Hematopoietic multipotent progenitor cell treated with erythropoietin and hydrocortisone succinate and interleukin-3 and kit ligand, for 17 days (in vitro differentiated cells): Measurements from ENCODE around the gene ANKRD24.
"Not testable (repeated sequence)": the region's sequence is repeated elsewhere in the genome, so short reads cannot be mapped to it uniquely, and the experiment has no call there.

Experiments
- DNase-seq: peaks from one replicate; pipeline ENCODE4 v3.0.0-alpha.2; 2015; ENCODE audit warnings: low spot score

ANKRD24 gene

DNA sequence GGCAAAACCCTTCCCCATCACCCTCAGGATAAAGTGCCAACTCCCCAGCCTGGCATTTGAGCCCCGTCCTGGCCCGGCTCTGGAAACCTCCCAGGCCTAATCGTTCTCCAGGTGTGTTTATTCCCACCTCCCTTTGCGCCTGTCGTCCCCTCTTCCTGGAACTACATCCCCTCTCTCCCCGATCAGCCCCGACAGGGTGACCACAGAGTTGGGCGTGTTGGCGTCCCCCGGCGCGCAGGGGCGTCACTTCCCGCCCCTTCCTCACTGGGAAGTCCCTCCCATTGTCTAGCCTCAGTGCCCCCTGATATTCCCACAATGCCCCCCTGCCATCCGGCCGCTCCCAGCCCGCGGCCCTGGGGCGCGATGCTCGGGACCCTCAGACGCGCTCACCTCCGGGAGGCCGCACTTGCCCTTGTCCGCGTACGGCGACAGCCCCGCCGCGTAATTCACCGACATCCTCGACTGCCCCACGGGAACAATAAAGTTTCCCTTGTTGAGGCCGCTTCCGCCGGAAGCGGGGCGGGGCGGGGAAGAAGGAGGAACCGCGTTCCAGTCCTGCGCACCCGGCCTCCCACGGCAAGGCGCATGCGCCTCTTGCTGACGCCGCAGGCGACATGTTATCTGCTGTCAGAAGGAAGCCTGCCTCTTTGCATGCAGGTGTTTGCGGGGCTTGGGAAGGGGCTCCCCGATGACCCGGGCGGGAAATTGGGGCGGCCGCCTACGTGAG is at the start of gene ANKRD24, which contains the start of gene SIRT6:
ANKRD24 (plus strand) TSS at position 606 of the 727 bp plus-strand sequence. CDS start 3,737 bp downstream, outside the sequence.
SIRT6 (minus strand) TSS at position 480 of the 727 bp plus-strand sequence; CDS start at position 456, 24 bp downstream.
- DNase-seq, result peak; percentile 95

DNA sequence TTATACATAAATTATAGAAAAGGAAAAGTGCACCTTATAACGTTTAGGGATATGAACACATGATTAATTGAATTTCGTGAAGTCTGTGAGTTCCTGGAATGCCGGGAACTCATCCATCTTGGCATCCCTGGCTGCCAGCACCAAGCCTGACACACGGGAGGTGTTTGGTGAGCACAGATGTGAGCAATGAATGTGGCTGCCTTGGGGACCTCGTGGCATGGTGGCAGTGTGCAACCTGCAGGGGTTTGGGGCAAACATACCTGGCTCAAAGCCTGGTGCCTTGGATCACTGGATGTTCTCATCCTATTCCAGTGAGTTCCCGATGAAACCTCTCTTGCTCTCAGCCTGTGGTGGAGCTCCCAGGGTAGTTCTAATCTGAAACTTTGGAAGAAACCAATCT is 48.1 kb upstream of the ANKRD24 start:
- no peak for DNase-seq

DNA sequence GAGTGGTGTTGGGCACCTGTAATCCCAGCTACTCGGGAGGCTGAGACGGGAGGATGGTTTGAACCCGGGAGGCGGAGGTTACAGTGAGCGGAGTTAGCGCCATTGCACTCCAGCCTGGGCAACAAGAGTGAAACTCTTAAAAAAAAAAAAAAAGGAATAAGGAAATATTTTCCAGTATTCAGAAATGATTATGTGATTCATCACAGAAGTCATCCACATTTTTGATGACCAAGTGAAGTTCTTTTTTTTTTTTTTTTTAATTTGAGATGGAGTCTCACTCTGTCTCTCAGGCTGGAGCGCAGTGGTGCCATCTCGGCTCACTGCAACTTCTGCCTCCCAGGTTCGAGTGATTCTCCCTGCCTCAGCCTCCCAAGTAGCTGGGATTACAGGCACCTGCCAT is 47.1 kb upstream of the ANKRD24 start:
- not testable (repeated sequence) for DNase-seq

DNA sequence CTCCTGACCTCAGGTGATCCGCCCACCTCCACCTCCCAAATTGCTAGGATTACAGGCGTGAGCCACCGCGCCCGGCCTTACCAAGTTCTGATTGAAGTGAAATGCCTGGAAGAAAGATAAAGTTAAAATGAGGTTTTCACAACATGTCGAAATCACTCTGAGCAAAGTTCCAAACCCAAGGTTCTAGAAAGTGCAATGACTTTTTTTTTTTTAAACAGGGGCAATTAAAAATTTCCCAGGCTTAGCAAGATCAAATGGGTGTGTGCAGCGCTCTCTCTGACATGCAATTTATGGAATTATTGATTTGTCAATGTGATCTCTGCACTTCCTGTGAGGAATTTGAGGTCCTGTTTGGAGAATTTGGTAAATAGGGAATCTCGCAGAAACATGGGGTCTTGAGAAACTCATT is 45.8 kb upstream of the ANKRD24 start:
- no peak for DNase-seq

DNA sequence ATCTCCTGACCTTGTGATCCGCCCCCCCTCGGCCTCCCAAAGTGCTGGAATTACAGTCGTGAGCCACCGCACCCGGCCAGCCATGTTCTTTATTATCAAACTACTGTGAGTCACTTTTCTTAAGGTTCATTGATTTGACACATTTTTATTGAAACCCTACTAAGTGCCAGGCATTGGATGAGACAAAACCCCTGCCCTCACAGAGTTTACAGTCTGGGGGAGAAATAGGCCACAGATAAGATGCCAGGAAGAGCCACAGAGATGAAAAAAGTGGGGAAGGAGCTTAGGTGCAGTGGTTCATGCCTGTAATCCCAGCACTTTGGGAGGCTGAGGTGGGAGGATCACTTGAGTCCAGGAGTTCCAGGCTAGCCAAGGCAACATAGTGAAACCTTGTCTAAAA is 44.0 kb upstream of the ANKRD24 start:
- DNase-seq, result no peak

DNA sequence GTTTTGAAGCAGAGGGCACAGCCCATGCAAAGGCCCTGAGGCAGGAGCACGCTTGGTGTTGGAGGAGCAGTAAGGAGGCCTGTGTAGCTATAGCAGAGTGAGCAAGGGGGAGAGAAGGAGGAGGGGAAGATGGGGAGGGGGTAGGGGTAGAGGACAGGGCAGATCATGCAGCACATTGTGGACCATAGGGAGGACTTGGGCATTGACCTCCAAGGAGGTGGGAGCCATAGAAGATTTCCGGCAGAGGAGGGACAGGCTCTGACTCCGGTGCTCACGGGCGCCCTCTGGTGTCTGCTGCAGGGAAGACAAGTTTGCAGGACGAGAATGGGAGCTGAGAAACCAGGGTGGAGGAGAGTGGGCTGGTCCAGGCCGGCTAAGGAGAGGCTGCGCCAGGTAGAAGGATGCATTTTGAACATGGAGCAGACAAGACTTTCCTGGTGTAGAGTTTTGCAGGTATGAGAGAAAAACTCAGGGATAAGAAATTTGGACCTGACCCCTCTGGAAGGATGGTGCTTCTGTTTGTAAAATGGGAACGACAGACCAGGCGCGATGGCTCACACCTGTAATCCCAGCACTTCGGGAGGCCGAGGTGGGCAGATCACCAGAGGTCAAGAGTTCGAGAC is 42.8 kb upstream of the ANKRD24 start:
- peak; percentile 90 for DNase-seq

DNA sequence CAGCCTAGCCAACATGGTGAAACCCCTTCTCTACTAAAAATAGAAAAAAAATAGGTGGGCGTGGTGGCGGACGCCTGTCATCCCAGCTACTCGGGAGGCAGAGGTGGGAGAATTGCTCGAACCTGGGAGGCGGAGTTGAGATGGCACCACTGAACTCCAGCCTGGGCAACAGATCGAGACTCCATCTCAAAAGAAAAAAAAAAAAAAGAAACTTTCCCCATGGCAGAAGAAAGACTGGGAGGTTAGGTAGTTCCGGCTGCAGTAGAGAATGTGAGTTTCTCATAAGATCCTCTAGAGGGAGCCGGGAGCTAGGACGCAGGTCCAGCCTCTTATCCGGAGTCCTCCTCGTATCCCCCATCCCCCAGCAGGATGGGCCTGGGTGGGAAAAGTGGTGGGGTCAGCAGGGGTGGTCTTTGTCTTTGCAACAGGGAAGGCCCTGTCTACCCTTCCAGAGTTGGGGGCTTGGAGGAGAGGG is 42.2 kb upstream of the ANKRD24 start:
- peak; percentile 66 for DNase-seq

DNA sequence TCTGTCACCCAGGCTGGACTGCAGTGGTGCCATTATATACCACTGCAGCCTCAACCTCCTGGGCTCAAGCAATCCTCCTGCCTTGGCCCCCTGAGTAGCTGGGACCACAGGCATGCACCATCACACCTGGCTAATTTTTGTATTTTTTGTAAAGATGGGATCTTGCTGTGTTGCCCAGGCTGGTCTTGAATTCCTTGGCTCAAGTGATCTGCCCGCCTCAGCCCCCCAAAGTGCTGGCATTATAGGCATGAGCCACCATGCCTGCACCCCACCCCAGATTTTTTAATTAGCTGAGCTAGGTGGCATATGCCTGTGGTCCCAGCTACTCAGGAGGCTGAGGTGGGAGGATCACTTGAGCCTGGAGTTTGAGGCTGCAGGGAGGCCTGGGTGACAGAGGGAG is 39.6 kb upstream of the ANKRD24 start:
- DNase-seq, result not testable (repeated sequence)

DNA sequence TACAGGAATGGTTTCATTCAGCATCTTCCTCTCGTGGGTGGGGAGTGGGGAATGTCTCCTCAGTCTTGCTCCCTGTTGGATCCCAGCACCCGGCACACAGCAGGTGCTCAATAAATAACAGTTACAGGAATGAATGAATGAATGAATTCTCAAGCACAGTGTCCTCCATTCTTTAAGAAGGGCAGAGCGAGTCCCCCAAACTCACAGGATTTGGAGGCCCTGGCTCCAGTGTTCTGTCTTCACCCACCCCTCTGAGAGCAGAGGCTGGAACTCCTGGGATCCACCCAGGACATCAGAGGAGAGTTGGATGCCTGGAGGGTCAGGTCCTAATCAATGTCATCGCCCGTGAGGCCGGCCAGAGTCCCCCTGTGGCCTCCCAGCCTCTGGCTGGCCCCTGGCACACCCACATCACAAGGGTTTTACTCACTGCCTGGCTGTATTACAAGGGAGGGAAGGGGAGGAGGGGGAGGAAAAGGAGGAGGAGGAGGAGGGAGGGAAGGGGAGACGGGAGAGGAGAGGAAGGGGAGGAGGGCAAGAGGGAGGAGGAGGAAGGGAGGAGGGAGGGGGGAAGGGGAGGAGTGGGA is 37.7 kb upstream of the ANKRD24 start:
- DNase-seq, result no peak

DNA sequence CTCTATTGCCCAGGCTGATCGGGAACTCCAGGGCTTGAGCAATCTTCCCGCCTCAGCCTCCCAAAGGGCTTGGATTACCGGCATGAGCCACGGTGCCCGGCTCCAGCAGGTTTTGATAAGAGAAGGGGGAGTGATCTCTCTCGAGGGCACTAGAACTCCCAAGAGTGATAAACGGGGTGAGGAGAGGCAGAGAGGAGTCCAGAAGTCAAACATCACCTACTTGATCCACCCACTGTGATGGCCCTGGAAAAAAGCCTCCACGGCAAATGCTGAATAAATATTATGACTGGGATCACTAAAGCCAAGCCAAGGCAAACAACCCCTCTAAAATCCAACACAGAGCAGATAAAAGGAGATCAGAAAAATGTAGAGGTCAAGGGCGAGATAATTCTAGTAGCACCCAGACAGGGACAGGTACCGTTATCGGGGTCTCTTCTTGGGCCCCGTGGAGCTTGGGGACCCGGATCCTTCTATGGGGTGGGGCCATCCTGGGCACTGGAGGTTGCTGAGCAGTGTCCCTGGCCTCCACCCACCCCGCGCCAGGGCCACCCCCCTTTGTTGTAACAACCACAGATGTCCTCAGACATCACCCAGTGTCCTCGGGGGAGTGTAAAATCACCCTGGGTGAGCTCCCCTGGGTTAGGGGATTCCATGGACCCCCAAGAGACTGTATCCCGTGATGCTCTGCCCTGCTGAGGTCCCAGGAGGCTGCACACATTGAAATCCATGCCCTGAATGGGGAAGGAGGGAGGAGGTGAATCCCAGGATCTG is 32.8 kb upstream of the ANKRD24 start:
- DNase-seq, result no peak

DNA sequence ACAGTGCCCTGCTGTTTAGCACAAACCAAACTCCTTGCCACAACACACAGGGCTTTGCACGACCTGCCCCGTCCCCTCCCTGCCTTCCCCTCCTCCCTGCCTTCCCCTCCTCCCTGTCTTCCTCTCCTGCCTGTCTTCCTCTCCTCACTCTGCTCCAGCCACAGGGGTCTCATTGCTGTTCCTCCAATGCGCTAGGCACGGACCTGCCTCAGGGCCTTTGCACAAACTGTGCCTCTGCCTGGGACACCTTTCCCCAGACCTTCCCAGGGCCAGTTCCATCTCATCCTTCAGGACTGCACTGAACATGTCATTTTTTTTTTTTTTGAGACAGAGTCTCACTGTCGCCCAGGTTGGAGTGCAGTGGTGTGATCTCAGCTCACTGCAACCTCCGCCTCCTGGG is 30.9 kb upstream of the ANKRD24 start:
- DNase-seq, result no peak

DNA sequence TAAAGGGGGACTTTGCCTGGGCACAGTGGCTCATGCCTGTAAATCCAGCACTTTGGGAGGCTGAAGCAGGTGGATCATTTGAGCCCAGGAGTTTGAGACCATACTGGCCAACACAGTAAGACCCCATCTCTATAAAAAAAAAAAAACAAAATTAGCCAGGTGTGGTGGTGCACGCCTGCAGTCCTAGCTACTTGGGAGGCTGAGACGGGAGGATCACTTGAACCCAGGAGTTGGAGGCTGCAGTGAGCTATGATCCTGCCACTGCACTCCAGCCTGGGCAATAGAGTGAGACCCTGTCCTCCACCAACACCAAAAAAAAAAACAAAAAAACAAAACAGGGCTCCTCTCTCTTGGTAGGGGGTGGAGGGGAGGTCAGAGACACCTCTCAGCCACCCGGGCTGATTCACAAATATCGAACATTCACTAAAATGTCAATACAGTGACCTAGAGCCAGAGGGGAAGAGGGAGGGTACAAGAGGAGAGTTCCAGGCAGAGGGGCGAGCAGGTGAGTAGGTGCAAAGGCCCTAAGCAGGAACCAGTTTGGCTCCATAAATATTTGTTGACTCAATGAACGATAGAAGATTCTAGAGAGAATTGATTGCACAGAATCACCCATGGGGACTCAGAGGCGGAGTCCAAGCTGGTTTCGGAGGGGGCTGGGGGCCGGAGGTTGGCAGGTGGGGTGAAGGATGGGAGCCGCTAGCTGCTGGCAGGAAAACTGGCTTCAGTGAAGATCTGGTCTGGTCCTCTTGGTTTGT is 30.1 kb upstream of the ANKRD24 start:
- no peak for DNase-seq

DNA sequence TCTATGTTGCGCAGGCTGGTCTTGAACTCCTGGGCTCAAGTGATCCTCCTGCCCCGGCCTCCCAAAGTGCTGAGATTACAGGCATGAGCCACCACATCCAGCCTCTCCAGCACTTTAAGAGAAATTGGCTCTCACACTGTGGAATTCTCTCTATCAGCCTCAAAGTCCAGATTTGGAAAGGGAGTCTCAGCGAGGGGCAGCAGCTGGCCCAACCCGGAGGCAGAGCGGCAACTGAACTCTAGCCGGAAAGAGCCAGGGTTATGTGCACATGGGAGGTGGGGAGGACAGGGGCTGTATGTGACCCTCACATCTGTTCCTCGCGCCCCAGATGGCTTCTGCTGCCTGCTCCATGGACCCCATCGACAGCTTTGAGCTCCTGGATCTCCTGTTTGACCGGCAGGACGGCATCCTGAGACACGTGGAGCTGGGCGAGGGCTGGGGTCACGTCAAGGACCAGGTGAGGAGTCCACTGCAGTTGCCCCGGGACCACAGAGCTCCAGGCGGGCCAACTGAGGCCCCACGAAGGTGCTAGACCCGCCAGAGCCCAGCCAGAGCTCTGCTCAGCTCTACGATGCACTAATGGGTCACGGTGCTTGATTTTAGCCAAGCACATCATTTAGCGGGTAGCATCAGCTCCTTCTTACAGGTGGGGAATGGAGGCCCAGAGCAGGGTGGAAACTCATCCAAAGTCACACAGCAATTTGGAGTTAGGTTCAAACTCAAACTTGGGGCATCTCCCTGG is 27.7 kb upstream of the ANKRD24 start:
- no peak for DNase-seq

DNA sequence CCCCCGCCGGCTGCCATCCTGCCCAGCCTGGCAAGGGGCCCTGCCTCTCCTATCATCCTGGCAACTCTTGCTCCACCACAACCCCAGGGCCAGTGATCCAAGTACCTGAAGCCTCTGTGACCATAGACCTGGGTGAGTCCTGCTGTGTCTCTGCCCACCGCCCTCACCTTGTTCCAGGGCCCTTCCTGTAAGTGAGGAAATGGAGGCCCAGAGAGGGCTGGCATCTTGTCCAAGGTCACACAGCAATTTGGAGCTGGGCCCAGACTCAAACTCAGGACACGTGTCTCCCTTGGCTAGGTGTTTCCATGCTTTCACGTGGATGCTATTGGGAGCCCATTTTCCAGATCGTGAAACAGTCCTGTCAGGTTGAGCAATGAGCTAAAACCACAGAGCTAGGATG is 25.3 kb upstream of the ANKRD24 start:
- DNase-seq, result no peak

DNA sequence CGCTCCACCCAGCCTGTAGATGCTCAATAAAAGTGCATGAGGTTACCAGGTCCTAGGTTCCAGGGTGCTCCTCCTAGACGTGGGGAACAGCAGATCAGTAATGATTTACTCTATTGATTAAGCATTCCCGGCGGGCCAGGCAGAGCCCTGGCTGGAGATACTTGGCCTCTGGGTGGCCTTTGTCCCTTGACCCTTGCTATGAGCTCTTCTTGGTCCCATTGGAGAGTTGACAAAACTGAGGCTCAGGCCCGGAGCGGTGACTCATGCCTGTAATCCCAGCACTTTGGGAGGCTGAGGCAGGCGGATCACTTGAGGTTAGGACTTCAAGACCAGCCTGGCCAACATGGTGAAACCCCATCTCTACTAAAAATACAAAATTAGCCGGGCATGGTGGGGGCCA is 24.5 kb upstream of the ANKRD24 start:
- not testable (repeated sequence) for DNase-seq

DNA sequence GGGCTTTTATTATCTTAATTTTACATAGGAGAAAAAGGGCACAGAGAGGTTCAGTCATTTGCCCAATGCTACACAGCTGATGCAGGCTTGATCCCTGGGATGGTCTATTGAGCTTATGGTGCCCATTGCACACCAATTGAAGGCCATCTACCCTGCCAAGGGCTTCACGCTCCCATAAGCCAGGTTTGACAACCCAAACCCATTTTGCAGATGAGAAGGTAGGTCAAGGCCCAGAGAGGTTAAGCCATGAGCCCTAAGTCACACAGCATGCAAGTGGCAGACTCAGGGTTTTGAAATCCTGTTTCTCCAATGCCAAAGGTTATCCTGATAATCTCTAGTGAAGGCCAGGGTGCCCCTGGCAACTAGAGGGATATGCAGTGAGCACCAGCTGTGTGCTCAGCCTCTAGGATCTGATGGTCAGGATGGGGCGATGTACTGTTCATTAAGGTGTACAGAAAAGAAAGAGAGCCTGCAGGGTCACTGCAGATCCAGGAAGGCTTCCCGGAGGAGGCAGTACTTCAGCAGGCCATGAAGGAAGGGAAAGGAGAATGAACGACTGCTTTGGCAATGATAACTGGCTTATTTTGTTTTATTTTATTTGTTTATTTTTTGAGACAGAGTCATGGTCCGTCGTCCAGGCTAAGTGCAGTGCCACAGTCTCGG is 20.9 kb upstream of the ANKRD24 start:
- DNase-seq, result no peak

DNA sequence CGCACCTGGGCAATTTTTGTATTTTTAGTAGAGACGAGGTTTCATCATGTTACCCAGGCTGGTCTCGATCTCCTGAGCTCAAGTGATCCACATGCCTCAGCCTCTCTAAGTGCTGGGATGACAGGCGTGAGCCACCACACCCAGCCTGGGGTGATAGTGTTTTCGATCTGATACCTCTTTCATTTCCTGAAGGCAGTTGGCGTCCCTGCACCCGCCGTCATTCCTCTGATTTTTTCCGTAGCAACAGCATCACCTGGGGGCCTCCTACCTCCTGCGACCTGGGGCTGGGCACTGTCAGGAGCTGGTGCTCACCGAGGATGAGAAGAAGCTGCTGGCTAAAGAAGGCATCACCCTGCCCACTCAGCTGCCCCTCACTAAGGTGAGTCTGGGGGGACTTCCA is 18.2 kb upstream of the ANKRD24 start:
- DNase-seq, result no peak

DNA sequence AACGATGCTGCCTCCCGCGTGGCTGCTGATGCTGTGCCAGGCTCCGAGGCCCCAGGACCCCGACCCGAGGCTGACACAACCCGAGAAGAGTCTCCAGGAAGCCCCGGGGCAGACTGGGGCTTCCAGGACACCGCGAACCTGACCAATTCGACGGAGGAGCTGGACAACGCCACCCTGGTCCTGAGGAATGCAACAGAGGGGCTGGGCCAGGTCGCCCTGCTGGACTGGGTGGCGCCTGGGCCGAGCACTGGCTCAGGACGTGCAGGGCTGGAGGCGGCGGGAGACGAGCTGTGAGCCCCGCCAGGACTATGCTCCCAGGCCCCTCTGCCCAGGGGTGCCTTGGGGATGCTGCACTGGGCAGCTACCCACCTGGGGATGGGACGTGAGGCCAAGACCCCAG is 10.8 kb upstream of the ANKRD24 start:
- DNase-seq, result no peak

DNA sequence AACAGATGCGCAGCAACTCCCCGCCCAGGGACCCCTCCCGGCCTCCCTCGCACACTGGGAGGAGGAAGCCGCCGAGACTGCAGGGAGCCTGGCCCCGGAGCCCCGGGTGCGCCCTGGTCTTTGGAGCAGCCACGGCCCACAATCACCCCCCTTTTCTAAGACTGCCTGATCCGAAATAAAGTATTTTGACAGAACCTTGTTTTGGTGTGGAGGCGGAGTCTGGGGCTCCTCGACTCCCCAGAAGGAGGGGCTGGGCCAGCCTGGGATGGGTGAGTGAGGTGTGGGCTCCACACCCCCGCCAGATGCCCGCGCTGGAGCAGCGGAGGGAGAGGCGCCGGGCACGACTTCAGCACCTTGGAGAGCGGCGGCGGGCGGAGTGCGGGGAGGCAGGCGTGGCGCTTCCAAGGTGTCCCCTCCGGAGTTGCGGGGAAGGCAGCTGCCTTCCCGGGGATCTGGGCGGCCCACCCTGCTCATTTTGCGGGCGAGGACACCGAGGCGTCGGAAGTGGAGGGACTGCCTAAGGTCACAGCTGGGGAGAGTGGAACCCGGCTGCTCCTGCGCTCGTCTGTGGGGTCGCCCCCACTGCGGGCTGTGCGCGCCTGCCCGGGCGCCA is 9.5 kb upstream of the ANKRD24 start:
- peak; percentile 14 for DNase-seq
